HEK293T (cell line): ENCODE results near the gene WDR49.

ENCODE experiments used
- CTCF ChIA-PET: fragments of 350-600 bp; formaldehyde crosslinking; extraction: SDS; loops from one replicate; lab custom pipeline; 2021; ENCODE audit warnings: antibody characterized with exemption, inconsistent platforms; lab: Yijun Ruan, JAX
- POLR2A ChIA-PET: fragments of 350-600 bp; formaldehyde crosslinking; extraction: SDS; loops from one replicate; lab custom pipeline; 2020; ENCODE audit warnings: antibody characterized with exemption, inconsistent platforms; lab: Yijun Ruan, JAX
- DNase-seq: peaks from one replicate; pipeline ENCODE4 v3.0.0; 2012; ENCODE audit warnings: mixed read lengths; ENCODE audit errors: extremely low spot score
- ARNT ChIP-seq: fragments of 450-650 bp; IDR thresholded peaks from 2 replicates; pipeline ENCODE4 v1.6.1; 2017; ENCODE audit warnings: mild to moderate bottlenecking
- BHLHE40 ChIP-seq: fragments of 450-650 bp; IDR thresholded peaks from 2 replicates; pipeline ENCODE4 v1.6.1; 2016; ENCODE audit warnings: mild to moderate bottlenecking, moderate library complexity, borderline replicate concordance
- CTBP1 ChIP-seq: fragments of 450-650 bp; IDR thresholded peaks from 2 replicates; pipeline ENCODE4 v1.6.1; 2016; ENCODE audit warnings: borderline replicate concordance
- ELF4 ChIP-seq: fragments of 450-650 bp; IDR thresholded peaks from 2 replicates; pipeline ENCODE4 v1.6.1; 2017; ENCODE audit warnings: antibody characterized with exemption
- FOXA1 ChIP-seq: fragments of 450-650 bp; IDR thresholded peaks from 2 replicates; pipeline ENCODE4 v1.6.1; 2016; ENCODE audit warnings: mild to moderate bottlenecking
- FOXK2 ChIP-seq: fragments of 450-650 bp; IDR thresholded peaks from 2 replicates; pipeline ENCODE4 v1.6.1; 2016; ENCODE audit warnings: mild to moderate bottlenecking
- FOXM1 ChIP-seq: fragments of 450-650 bp; IDR thresholded peaks from 2 replicates; pipeline ENCODE4 v1.6.1; 2017; ENCODE audit warnings: mild to moderate bottlenecking, borderline replicate concordance
- HDGF ChIP-seq: fragments of 450-650 bp; IDR thresholded peaks from 2 replicates; pipeline ENCODE4 v1.6.1; 2017; ENCODE audit warnings: antibody characterized with exemption, borderline replicate concordance
- L3MBTL2 ChIP-seq: fragments of 450-650 bp; conservative IDR thresholded peaks from 2 replicates; pipeline ENCODE4 v1.6.1; 2016; ENCODE audit warnings: mild to moderate bottlenecking
- LEF1 ChIP-seq: fragments of 450-650 bp; IDR thresholded peaks from 2 replicates; pipeline ENCODE4 v1.6.1; 2017; ENCODE audit warnings: mild to moderate bottlenecking, borderline replicate concordance
- NFRKB ChIP-seq: fragments of 450-650 bp; IDR thresholded peaks from 2 replicates; pipeline ENCODE4 v1.6.1; 2016; ENCODE audit warnings: mild to moderate bottlenecking, moderate library complexity
- SP1 ChIP-seq: fragments of 450-650 bp; IDR thresholded peaks from 2 replicates; pipeline ENCODE4 v1.6.1; 2017
- SUZ12 ChIP-seq: fragments of 450-650 bp; IDR thresholded peaks from 2 replicates; pipeline ENCODE4 v1.6.1; 2016; ENCODE audit warnings: mild to moderate bottlenecking
- TARDBP ChIP-seq: fragments of 450-650 bp; IDR thresholded peaks from 2 replicates; pipeline ENCODE4 v1.6.1; 2016
- ZNF384 ChIP-seq: fragments of 450-650 bp; IDR thresholded peaks from 2 replicates; pipeline ENCODE4 v1.6.1; 2016
- TF ChIP-seq, protein P1 (sequence below): fragments of 450-650 bp; IDR thresholded peaks from 2 replicates; pipeline ENCODE4 v1.6.1; 2016

WDR49 gene

DNA sequence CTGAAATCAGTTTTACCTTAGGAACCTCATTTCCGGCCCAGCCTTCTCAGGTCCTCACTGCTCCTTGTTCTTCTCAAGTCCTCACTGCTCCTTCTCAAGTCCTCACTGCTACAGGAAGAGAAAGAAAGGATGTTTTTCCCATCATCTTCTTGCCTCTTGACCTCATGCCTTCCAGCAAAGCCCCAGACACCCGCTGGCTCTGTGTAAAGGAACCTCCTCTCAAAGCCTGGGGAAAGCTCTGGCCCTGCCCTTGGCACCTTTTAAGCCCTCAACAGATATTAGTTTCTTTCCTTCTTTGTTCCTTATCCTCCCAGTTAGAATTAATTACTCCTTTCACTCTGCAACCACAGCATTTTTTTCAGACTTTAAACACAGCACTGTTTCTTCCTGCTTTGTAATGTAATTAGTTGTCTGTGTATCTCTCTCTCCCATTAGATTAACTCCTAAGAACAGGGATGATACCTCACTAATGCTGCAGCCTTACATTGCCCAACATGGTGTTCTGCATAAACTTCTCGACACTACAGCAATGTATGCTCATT is 4.0 kb upstream of the WDR49 start:
- no peak for DNase-seq
- ChIA-PET POLR2A (no interaction called here), CTCF (no interaction called here)
- TF ChIP-seq FOXM1 (no peak), NFRKB (no peak), SUZ12 (no peak), LEF1 (no peak), ELF4 (no peak), TARDBP (no peak), HDGF (no peak), SP1 (no peak), CTBP1 (no peak)
- TF ChIP-seq, protein P1, sequence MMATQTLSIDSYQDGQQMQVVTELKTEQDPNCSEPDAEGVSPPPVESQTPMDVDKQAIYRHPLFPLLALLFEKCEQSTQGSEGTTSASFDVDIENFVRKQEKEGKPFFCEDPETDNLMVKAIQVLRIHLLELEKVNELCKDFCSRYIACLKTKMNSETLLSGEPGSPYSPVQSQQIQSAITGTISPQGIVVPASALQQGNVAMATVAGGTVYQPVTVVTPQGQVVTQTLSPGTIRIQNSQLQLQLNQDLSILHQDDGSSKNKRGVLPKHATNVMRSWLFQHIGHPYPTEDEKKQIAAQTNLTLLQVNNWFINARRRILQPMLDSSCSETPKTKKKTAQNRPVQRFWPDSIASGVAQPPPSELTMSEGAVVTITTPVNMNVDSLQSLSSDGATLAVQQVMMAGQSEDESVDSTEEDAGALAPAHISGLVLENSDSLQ: no peak

DNA sequence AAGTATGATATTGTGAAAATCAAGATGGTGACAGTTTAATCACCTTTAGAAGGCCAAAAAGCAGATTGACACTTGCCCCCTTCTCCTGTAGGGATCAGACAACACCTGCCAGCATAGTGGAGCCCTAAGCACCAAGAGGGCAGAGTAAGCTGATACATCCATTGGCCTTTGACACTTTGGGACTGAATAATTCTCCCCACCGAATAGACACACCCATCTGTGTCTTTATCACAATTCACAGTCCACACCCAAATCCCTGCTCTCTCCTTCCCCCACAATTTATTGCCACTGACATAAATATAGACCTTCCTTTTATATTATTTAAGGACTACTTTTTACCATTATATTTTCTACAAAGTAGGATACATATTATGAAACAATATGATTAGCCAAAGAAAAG is 3.1 kb upstream of the WDR49 start:
- ChIA-PET POLR2A (no interaction called here), CTCF (no interaction called here)
- DNase-seq: no peak
- TF ChIP-seq, protein P1: no peak

DNA sequence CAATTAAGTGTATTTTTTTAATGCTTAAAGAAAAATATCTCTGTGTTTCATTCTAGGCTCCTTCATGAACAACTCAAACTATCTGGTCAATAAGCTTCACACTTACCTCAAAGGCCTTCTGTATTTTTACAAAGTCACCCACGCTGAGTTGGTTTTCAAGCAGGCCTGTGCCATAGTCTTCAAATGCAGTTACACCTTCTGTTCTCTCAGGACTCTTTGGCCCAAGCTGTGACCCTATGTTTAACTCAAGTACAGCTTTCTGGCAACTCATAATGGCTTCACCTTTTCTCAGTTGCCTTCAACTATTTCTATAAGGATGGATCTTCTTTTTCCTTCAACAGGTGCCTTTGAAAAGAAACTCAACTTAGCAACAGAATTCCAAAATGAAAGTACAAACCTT is 587 bp downstream of the WDR49 start:
- no peak for DNase-seq
- ChIA-PET POLR2A (no interaction called here), CTCF (no interaction called here)
- TF ChIP-seq SUZ12: no peak
- TF ChIP-seq, protein P1: no peak
- no peak for TF ChIP-seq ARNT
- TF ChIP-seq NFRKB: no peak
- no peak for TF ChIP-seq BHLHE40
- no peak for TF ChIP-seq CTBP1
- TF ChIP-seq HDGF: no peak
- TF ChIP-seq FOXM1: no peak
- no peak for TF ChIP-seq FOXA1
- no peak for TF ChIP-seq FOXK2
- no peak for TF ChIP-seq ELF4
- TF ChIP-seq ZNF384: no peak
- no peak for TF ChIP-seq LEF1
- no peak for TF ChIP-seq SP1

DNA sequence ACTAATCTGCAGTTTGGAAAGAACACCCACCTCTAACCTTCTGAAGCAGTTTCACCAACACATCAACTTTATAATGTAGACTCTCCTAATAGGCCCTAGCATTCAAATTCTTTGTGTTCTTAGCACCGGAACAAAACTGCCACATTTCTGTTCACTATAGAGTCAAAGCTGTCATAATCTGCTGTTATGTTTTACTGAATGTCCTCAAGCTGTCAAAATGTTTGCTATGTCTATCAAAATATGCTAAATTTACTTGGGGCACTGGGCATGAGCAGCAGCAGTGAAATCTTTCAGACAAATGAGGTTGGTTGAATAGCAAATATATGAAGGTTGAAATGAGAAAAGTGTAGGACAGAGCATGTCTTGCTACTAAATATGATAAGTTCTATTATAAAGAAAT is 1.9 kb downstream of the WDR49 start:
- ChIA-PET CTCF (no interaction called here), POLR2A (no interaction called here)
- no peak for DNase-seq
- no peak for TF ChIP-seq CTBP1
- TF ChIP-seq, protein P1: no peak
- no peak for TF ChIP-seq SP1
- TF ChIP-seq LEF1: no peak
- TF ChIP-seq FOXM1: no peak
- TF ChIP-seq TARDBP: no peak
- TF ChIP-seq BHLHE40: no peak
- TF ChIP-seq L3MBTL2: no peak
- TF ChIP-seq SUZ12: no peak
- TF ChIP-seq FOXK2: no peak
- TF ChIP-seq ZNF384: no peak

DNA sequence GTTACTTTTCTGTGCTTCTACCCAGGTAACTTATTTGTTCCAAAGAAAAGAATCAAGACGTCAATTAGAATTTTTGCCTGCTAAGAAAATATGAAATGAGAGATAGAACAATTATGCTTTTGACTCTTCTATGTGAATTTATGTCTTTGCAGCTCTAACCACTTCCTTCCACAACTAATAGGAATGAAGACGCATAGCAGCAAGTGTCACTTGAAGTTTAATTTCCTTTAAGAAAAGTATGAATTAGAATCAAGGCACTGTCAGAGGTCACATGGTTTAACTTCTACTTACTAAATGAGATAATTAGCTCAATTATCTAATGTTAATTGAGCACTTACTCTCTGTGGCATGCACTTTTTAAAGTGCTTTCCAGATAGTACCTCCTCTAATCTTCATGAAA is 3.3 kb downstream of the WDR49 start:
- POLR2A ChIA-PET: no interaction called here
- CTCF ChIA-PET: no interaction called here
- DNase-seq: no peak
- TF ChIP-seq ZNF384 (no peak), LEF1 (no peak), FOXA1 (no peak), FOXM1 (no peak)

DNA sequence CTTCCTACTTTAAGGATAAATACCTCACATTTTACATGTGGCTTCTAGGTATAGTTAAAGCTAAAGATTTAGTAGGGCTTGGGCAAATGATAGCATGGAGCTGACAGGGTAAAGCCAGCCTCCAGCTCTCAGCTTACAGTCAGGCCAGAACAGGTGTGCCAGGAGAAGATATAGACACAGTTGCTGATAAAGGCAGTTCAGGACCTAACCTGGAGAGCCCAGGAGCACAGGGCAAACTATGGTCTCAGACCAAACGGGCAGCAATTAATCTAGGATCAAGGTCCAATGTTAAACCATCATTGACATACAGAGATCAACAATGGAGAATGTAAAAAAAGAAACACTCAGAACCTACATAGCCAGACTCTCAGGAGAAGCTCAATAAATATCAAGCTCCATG is 4.0 kb downstream of the WDR49 start:
- TF ChIP-seq L3MBTL2 (no peak), ZNF384 (no peak), FOXM1 (no peak), FOXA1 (no peak), ARNT (no peak), SP1 (no peak), SUZ12 (no peak), NFRKB (no peak), HDGF (no peak)
- TF ChIP-seq, protein P1: no peak
- POLR2A ChIA-PET: no interaction called here
- DNase-seq: no peak
- CTCF ChIA-PET: no interaction called here
